NB4 (cell line): ENCODE results near the gene ZBTB42.

Experiments used
- POLR2A ChIP-seq: IDR thresholded peaks from 2 replicates; pipeline ENCODE4 v1.6.1; 2011; ENCODE audit warnings: mild to moderate bottlenecking; ENCODE audit not compliant: insufficient read length; ENCODE audit errors: extremely low read depth
- TF ChIP-seq, protein P1 (sequence below): IDR thresholded peaks from one replicate; pipeline ENCODE4 v1.5.1; 2012; ENCODE audit warnings: low read depth, low read length

GRCh38 chr14:104788873-104789663, 11.8 kb upstream of the ZBTB42 start:
- TF ChIP-seq POLR2A: no peak
- TF ChIP-seq, protein P1, sequence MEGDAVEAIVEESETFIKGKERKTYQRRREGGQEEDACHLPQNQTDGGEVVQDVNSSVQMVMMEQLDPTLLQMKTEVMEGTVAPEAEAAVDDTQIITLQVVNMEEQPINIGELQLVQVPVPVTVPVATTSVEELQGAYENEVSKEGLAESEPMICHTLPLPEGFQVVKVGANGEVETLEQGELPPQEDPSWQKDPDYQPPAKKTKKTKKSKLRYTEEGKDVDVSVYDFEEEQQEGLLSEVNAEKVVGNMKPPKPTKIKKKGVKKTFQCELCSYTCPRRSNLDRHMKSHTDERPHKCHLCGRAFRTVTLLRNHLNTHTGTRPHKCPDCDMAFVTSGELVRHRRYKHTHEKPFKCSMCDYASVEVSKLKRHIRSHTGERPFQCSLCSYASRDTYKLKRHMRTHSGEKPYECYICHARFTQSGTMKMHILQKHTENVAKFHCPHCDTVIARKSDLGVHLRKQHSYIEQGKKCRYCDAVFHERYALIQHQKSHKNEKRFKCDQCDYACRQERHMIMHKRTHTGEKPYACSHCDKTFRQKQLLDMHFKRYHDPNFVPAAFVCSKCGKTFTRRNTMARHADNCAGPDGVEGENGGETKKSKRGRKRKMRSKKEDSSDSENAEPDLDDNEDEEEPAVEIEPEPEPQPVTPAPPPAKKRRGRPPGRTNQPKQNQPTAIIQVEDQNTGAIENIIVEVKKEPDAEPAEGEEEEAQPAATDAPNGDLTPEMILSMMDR: no peak
